Keratinocyte (primary cell): ENCODE measurements around the gene FPR3. TPM values are rescaled to one million over a fixed set of nuclear protein-coding genes. Genes with fewer than 3 reads are reported as not detected.

Experiments
- DNase-seq: peaks from one replicate; pipeline ENCODE4 v3.0.0-alpha.2; 2011; ENCODE audit warnings: low read depth, missing footprints, low spot score
- FAIRE-seq: peaks from 2 replicates; lab custom pipeline; 2011; peaks lifted over from hg19 to GRCh38; lab: Jason Lieb, UNC
- H2AFZ ChIP-seq: 2 replicates; pipeline ENCODE4 v1.6.0; 2012; ENCODE audit warnings: low read length, control low read depth, inconsistent platforms; ENCODE audit not compliant: control insufficient read depth
- H3K27ac ChIP-seq: 2 replicates; pipeline ENCODE4 v1.5.1; 2011; ENCODE audit warnings: low read length; ENCODE audit not compliant: control insufficient read depth, insufficient read depth
- H3K27me3 ChIP-seq: 3 replicates; pipeline ENCODE4 v1.6.0; 2011; ENCODE audit warnings: low read length; ENCODE audit not compliant: control insufficient read depth, insufficient read depth; ENCODE audit errors: extremely low read depth
- H3K36me3 ChIP-seq, 2 experiments: 2 replicates in 1 of 2; 3 replicates in 1 of 2; pipeline ENCODE4 v1.5.1; 2011; ENCODE audit warnings: low read length in 2 of 2, mild to moderate bottlenecking in 1 of 2; ENCODE audit not compliant: control insufficient read depth in 2 of 2, insufficient read depth in 2 of 2; ENCODE audit errors: extremely low read depth in 1 of 2
- H3K4me1 ChIP-seq: 3 replicates; pipeline ENCODE4 v1.5.1; 2011; ENCODE audit warnings: low read length; ENCODE audit not compliant: control insufficient read depth, insufficient read depth; ENCODE audit errors: extremely low read depth
- H3K4me2 ChIP-seq: 3 replicates; pipeline ENCODE4 v1.6.0; 2011; ENCODE audit warnings: low read depth, low read length; ENCODE audit not compliant: control insufficient read depth, insufficient read depth; ENCODE audit errors: extremely low read depth
- H3K4me3 ChIP-seq, 3 experiments: fragments of 200-600 bp in 1 of 3; sonication (generic) in 1 of 3; 2 replicates in 2 of 3; 3 replicates in 1 of 3; pipeline ENCODE4 v1.5.1; 2011 to 2016; ENCODE audit warnings: low read length in 3 of 3, mild to moderate bottlenecking in 3 of 3, control low read depth in 2 of 3, inconsistent platforms in 1 of 3, low read depth in 1 of 3, mixed read lengths in 1 of 3, mixed run types in 1 of 3, moderate library complexity in 1 of 3; ENCODE audit not compliant: control insufficient read depth in 2 of 3, insufficient read depth in 2 of 3; ENCODE audit errors: extremely low read depth in 1 of 3
- H3K79me2 ChIP-seq: 2 replicates; pipeline ENCODE4 v1.6.0; 2012; ENCODE audit warnings: low read length; ENCODE audit not compliant: control insufficient read depth, insufficient read depth
- H3K9ac ChIP-seq: 3 replicates; pipeline ENCODE4 v1.6.0; 2011; ENCODE audit warnings: low read length; ENCODE audit not compliant: control insufficient read depth, insufficient read depth; ENCODE audit errors: extremely low read depth
- H3K9me1 ChIP-seq: 3 replicates; pipeline ENCODE4 v1.6.0; 2011; ENCODE audit warnings: low read length; ENCODE audit not compliant: control insufficient read depth, insufficient read depth; ENCODE audit errors: extremely low read depth
- H3K9me3 ChIP-seq: 2 replicates; pipeline ENCODE4 v1.5.1; 2012; ENCODE audit warnings: low read depth, low read length; ENCODE audit not compliant: control insufficient read depth
- H4K20me1 ChIP-seq: 3 replicates; pipeline ENCODE4 v1.6.0; 2011; ENCODE audit warnings: low read length; ENCODE audit not compliant: control insufficient read depth, insufficient read depth; ENCODE audit errors: extremely low read depth
- CTCF ChIP-seq, 3 experiments: IDR thresholded peaks in 1 of 3; conservative IDR thresholded peaks in 1 of 3; optimal IDR thresholded peaks in 1 of 3; 2 replicates in 2 of 3; 3 replicates in 1 of 3; pipeline versions ENCODE3 to v1.5.1; 2011; ENCODE audit warnings: low read length in 3 of 3, mild to moderate bottlenecking in 3 of 3, moderate library complexity in 2 of 3, control low read depth in 1 of 3, inconsistent platforms in 1 of 3; ENCODE audit not compliant: insufficient read depth in 2 of 3; ENCODE audit errors: extremely low read depth in 1 of 3
- EZH2 ChIP-seq: IDR thresholded peaks from one replicate; pipeline ENCODE4 v1.6.1; 2012; ENCODE audit warnings: inconsistent platforms, mild to moderate bottlenecking, low read length, moderate library complexity
- dilution Hi-C: fragments of 300-500 bp; cut with MboI; formaldehyde crosslinking; loops from one replicate; pipeline ENCODE4 v1.7.0; 2020; ENCODE audit warnings: low sequenced_read_pairs; ENCODE audit not compliant: extremely low pct_ligation_motif_present
- polyA plus RNA-seq, 5 experiments: library from polyadenylated mRNA; depleted of rRNA in 3 of 5; stranded (reverse) in 3 of 5; stranded (forward) in 1 of 5; unstranded in 1 of 5; fragments of >200 nt; gene quantifications; 1 replicate in 1 of 5; 2 replicates in 3 of 5; 3 replicates in 1 of 5; pipeline versions ENCODE4 v1.2.1 to v1.2.3, GENCODE V29; 2011 to 2012; ENCODE audit warnings: missing spikeins in 2 of 5, low read depth in 1 of 5, low replicate concordance in 1 of 5

FPR3 gene
- polyA plus RNA-seq, 1 donor (not counting 4 experiments of a cell fraction or from before 2014, with no cell fraction given), result not detected

DNA sequence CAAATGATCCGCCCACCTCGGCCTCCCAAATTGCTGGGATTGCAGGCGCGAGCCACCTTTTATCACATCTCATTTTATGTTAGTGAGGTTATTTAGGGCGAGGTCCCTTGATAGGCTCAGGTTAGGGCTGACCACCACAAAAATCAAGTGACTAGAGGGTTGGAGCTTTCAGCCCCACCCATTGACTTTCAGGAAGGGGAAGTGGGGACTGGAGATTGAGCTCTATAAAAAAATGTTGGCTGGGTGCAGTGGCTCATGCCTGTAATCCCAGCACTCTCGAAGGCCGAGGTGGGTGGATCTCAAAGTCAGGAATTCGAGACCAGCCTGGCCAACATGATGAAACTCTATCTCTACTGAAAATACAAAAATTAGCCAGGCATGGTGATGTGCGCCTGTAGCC, 20.1 kb downstream of the FPR3 start:
- no peak for DNase-seq
- no peak for FAIRE-seq

GRCh38 chr19:51816711-51817110, 21.8 kb downstream of the FPR3 start:
- H4K20me1 ChIP-seq, result no peaks in the 10 kb centered on the region
- no peaks in the 10 kb centered on the region for H3K9me1 ChIP-seq
- H3K9ac ChIP-seq, result no peak overlapping the region
- H3K4me1 ChIP-seq, result no peaks in the 10 kb centered on the region
- TF ChIP-seq CTCF (optimal IDR thresholded peaks at IDR 0.05 in 1 of 3, IDR thresholded peaks at IDR 0.05 in 1 of 3, conservative IDR thresholded peaks at IDR 0.05 in 1 of 3; ENCODE audit: extremely low read depth in 1 of 3, insufficient read depth in 2 of 3, low read length in 3 of 3), result no peak
- no peak for TF ChIP-seq EZH2
- FAIRE-seq, result no peak
- H3K27ac ChIP-seq, result no peak overlapping the region
- dilution Hi-C loops, result no loop called here
- no peak overlapping the region for H3K4me3 ChIP-seq
- DNase-seq, result no peak
- H3K9me3 ChIP-seq, result no peaks in the 10 kb centered on the region
- H3K27me3 ChIP-seq, result no peaks in the 10 kb centered on the region
- no peaks in the 10 kb centered on the region for H3K79me2 ChIP-seq
- H3K36me3 ChIP-seq, result no peaks in the 10 kb centered on the region
- H2AFZ ChIP-seq, result no peak overlapping the region
- no peak overlapping the region for H3K4me2 ChIP-seq

More for the DNA sequence above, 20.1 kb downstream of the FPR3 start:
- no peak overlapping the region for H3K4me2 ChIP-seq
- H4K20me1 ChIP-seq, result no peaks in the 10 kb centered on the region
- no peak for TF ChIP-seq EZH2
- TF ChIP-seq CTCF (optimal IDR thresholded peaks at IDR 0.05 in 1 of 3, IDR thresholded peaks at IDR 0.05 in 1 of 3, conservative IDR thresholded peaks at IDR 0.05 in 1 of 3; ENCODE audit: extremely low read depth in 1 of 3, insufficient read depth in 2 of 3, low read length in 3 of 3), result no peak
- H3K9me3 ChIP-seq, result no peaks in the 10 kb centered on the region
- H3K9me1 ChIP-seq, result no peaks in the 10 kb centered on the region
- dilution Hi-C loops, result no loop called here
- H3K79me2 ChIP-seq, result no peaks in the 10 kb centered on the region
- no peak overlapping the region for H3K4me3 ChIP-seq
- H3K4me1 ChIP-seq, result no peaks in the 10 kb centered on the region
- no peaks in the 10 kb centered on the region for H3K27me3 ChIP-seq
- H3K9ac ChIP-seq, result no peak overlapping the region
- no peak overlapping the region for H2AFZ ChIP-seq
- H3K36me3 ChIP-seq, result no peaks in the 10 kb centered on the region
- H3K27ac ChIP-seq, result no peak overlapping the region
